HepG2 (cell line): ENCODE data around the gene HOMEZ. TPM values are rescaled to one million over a fixed set of nuclear protein-coding genes. Genes with fewer than 3 reads are reported as not detected.
A peak's percentile ranks its signal among the peaks of the same experiment; 100 is the strongest.

Source experiments
- FOXA1 ChIP-seq, 2 experiments: fragments of 450-650 bp in 1 of 2; sonication (generic) in 1 of 2; formaldehyde crosslinking in 1 of 2; IDR thresholded peaks; 2 replicates each; pipeline versions ENCODE4 v1.4.0 to v1.6.1; 2016 to 2020; ENCODE audit warnings: missing genetic modification reagents in 1 of 2
- IKZF1 ChIP-seq: fragments of 450-650 bp; IDR thresholded peaks from 2 replicates; pipeline ENCODE4 v1.7.1; 2016
- MEIS2 ChIP-seq: sonication (generic); formaldehyde crosslinking; IDR thresholded peaks from 2 replicates; pipeline ENCODE4 v1.9.0; 2021; ENCODE audit warnings: mild to moderate bottlenecking, missing genetic modification reagents
- MTA1 ChIP-seq: sonication (generic); formaldehyde crosslinking; IDR thresholded peaks from 2 replicates; pipeline ENCODE4 v1.4.0; 2020; ENCODE audit warnings: missing genetic modification reagents, mild to moderate bottlenecking, borderline replicate concordance
- PAWR ChIP-seq: sonication (generic); formaldehyde crosslinking; IDR thresholded peaks from 2 replicates; pipeline ENCODE4 v1.4.0; 2020; ENCODE audit warnings: missing genetic modification reagents, mild to moderate bottlenecking, borderline replicate concordance
- SETDB1 ChIP-seq: sonication (generic); formaldehyde crosslinking; IDR thresholded peaks from 2 replicates; pipeline ENCODE4 v1.5.1; 2020; ENCODE audit warnings: missing genetic modification reagents, mild to moderate bottlenecking, borderline replicate concordance
- TEAD3 ChIP-seq: optimal IDR thresholded peaks from 2 replicates; pipeline ENCODE3; 2016; ENCODE audit warnings: borderline replicate concordance
- ZSCAN21 ChIP-seq: sonication (generic); formaldehyde crosslinking; IDR thresholded peaks from 2 replicates; pipeline ENCODE4 v1.8.0; 2022; ENCODE audit warnings: mild to moderate bottlenecking, missing genetic modification reagents, moderate library complexity, borderline replicate concordance
- polyA plus RNA-seq, 8 experiments: library from polyadenylated mRNA; depleted of rRNA in 3 of 8; stranded (reverse) in 7 of 8; unstranded in 1 of 8; fragments of >200 nt; fragmentation: Illumina TruSeq in 4 of 8; extraction: Trizol in 4 of 8; gene quantifications; 2 replicates each; pipeline versions ENCODE4 v1.2.1 to v1.2.3, GENCODE V29; 2011 to 2016; ENCODE audit warnings: low read depth in 4 of 8, missing spikeins in 1 of 8, mixed read lengths in 1 of 8; ENCODE audit not compliant: insufficient read depth in 1 of 8
- total RNA-seq, 5 experiments: library from RNA; depleted of rRNA; stranded (reverse); fragments of >200 nt; fragmentation: Illumina TruSeq; extraction: Trizol; gene quantifications; 2 replicates each; pipeline ENCODE4 v1.2.3, GENCODE V29; 2016; ENCODE audit warnings: low read depth in 1 of 5
- TF ChIP-seq, protein P1 (sequence below): sonication (generic); formaldehyde crosslinking; IDR thresholded peaks from one replicate; pipeline ENCODE4 v1.5.1; 2020; ENCODE audit warnings: mild to moderate bottlenecking, missing genetic modification reagents; ENCODE audit errors: not compliant biosample characterization
- TF ChIP-seq, protein P2 (sequence below): sonication (generic); formaldehyde crosslinking; IDR thresholded peaks from 2 replicates; pipeline ENCODE4 v1.4.0; 2020; ENCODE audit warnings: missing genetic modification reagents, borderline replicate concordance
- TF ChIP-seq, protein P3 (sequence below): sonication (generic); formaldehyde crosslinking; IDR thresholded peaks from 2 replicates; pipeline ENCODE4 v1.4.0; 2020; ENCODE audit warnings: missing genetic modification reagents

The HOMEZ gene
- total and polyA plus RNA-seq, 2 of the 13 experiments (the other 11 are each of a cell fraction or from before 2014, with no cell fraction given), result 14.5 to 31.8 TPM

DNA sequence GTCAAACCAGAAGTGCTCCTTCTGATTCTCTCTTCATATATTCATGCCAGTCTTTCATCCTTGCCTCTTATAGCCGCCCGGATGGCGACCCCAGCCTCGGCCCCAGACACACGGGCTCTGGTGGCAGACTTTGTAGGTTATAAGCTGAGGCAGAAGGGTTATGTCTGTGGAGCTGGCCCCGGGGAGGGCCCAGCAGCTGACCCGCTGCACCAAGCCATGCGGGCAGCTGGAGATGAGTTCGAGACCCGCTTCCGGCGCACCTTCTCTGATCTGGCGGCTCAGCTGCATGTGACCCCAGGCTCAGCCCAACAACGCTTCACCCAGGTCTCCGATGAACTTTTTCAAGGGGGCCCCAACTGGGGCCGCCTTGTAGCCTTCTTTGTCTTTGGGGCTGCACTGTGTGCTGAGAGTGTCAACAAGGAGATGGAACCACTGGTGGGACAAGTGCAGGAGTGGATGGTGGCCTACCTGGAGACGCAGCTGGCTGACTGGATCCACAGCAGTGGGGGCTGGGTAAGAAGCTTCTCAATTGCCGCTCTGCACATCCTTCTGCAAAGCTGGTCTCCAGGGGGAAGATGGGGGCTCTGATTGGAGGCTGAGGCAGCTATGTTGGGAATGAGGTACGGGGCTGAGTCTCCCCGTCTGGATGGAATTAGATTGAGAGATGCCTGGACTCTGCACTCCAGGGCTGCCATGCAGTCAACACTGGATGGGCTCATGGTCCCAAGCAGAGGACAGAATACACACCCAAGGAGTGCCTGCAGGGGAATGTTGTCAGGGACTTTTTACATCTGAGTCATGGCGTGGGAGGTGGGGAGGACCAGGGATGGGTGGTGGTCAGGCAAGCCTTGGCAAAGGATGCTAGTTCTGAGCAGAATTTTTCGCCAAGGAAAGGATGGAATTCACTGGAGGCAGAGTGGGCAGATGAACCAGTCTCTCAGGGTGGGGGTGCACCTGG, 22.0 kb upstream of the HOMEZ start (continued):
- TF ChIP-seq, protein P1, sequence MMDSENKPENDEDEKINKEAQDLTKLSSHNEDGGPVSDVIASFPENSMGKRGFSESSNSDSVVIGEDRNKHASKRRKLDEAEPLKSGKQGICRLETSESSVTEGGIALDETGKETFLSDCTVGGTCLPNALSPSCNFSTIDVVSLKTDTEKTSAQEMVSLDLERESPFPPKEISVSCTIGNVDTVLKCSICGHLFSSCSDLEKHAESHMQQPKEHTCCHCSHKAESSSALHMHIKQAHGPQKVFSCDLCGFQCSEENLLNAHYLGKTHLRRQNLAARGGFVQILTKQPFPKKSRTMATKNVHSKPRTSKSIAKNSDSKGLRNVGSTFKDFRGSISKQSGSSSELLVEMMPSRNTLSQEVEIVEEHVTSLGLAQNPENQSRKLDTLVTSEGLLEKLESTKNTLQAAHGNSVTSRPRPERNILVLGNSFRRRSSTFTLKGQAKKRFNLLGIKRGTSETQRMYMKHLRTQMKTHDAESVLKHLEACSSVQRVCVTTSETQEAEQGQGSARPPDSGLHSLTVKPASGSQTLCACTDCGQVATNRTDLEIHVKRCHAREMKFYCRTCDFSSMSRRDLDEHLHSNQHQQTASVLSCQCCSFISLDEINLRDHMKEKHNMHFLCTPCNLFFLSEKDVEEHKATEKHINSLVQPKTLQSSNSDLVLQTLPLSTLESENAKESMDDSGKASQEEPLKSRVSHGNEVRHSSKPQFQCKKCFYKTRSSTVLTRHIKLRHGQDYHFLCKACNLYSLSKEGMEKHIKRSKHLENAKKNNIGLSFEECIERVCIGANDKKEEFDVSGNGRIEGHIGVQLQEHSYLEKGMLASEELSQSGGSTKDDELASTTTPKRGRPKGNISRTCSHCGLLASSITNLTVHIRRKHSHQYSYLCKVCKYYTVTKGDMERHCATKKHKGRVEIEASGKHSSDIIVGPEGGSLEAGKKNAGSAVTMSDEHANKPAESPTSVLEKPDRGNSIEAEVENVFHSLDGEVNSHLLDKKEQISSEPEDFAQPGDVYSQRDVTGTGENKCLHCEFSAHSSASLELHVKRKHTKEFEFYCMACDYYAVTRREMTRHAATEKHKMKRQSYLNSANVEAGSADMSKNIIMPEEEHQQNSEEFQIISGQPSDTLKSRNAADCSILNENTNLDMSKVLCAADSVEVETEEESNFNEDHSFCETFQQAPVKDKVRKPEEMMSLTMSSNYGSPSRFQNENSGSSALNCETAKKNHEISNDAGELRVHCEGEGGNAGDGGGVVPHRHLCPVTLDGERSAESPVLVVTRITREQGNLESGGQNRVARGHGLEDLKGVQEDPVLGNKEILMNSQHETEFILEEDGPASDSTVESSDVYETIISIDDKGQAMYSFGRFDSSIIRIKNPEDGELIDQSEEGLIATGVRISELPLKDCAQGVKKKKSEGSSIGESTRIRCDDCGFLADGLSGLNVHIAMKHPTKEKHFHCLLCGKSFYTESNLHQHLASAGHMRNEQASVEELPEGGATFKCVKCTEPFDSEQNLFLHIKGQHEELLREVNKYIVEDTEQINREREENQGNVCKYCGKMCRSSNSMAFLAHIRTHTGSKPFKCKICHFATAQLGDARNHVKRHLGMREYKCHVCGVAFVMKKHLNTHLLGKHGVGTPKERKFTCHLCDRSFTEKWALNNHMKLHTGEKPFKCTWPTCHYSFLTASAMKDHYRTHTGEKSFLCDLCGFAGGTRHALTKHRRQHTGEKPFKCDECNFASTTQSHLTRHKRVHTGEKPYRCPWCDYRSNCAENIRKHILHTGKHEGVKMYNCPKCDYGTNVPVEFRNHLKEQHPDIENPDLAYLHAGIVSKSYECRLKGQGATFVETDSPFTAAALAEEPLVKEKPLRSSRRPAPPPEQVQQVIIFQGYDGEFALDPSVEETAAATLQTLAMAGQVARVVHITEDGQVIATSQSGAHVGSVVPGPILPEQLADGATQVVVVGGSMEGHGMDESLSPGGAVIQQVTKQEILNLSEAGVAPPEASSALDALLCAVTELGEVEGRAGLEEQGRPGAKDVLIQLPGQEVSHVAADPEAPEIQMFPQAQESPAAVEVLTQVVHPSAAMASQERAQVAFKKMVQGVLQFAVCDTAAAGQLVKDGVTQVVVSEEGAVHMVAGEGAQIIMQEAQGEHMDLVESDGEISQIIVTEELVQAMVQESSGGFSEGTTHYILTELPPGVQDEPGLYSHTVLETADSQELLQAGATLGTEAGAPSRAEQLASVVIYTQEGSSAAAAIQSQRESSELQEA (CRISPR knock-in tag), result no peak
- TF ChIP-seq SETDB1 (no peak), PAWR (CRISPR knock-in tag) (no peak), TEAD3 (CRISPR knock-in tag) (peak; percentile 58), FOXA1 (IDR thresholded peaks at IDR 0.05) (no peak), FOXA1 (CRISPR knock-in tag; IDR thresholded peaks at IDR 0.05) (no peak), MTA1 (no peak), MEIS2 (CRISPR knock-in tag) (no peak), ZSCAN21 (CRISPR knock-in tag) (no peak), IKZF1 (no peak)
- TF ChIP-seq, protein P2, sequence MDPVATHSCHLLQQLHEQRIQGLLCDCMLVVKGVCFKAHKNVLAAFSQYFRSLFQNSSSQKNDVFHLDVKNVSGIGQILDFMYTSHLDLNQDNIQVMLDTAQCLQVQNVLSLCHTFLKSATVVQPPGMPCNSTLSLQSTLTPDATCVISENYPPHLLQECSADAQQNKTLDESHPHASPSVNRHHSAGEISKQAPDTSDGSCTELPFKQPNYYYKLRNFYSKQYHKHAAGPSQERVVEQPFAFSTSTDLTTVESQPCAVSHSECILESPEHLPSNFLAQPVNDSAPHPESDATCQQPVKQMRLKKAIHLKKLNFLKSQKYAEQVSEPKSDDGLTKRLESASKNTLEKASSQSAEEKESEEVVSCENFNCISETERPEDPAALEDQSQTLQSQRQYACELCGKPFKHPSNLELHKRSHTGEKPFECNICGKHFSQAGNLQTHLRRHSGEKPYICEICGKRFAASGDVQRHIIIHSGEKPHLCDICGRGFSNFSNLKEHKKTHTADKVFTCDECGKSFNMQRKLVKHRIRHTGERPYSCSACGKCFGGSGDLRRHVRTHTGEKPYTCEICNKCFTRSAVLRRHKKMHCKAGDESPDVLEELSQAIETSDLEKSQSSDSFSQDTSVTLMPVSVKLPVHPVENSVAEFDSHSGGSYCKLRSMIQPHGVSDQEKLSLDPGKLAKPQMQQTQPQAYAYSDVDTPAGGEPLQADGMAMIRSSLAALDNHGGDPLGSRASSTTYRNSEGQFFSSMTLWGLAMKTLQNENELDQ (CRISPR knock-in tag), result no peak
- TF ChIP-seq, protein P3, sequence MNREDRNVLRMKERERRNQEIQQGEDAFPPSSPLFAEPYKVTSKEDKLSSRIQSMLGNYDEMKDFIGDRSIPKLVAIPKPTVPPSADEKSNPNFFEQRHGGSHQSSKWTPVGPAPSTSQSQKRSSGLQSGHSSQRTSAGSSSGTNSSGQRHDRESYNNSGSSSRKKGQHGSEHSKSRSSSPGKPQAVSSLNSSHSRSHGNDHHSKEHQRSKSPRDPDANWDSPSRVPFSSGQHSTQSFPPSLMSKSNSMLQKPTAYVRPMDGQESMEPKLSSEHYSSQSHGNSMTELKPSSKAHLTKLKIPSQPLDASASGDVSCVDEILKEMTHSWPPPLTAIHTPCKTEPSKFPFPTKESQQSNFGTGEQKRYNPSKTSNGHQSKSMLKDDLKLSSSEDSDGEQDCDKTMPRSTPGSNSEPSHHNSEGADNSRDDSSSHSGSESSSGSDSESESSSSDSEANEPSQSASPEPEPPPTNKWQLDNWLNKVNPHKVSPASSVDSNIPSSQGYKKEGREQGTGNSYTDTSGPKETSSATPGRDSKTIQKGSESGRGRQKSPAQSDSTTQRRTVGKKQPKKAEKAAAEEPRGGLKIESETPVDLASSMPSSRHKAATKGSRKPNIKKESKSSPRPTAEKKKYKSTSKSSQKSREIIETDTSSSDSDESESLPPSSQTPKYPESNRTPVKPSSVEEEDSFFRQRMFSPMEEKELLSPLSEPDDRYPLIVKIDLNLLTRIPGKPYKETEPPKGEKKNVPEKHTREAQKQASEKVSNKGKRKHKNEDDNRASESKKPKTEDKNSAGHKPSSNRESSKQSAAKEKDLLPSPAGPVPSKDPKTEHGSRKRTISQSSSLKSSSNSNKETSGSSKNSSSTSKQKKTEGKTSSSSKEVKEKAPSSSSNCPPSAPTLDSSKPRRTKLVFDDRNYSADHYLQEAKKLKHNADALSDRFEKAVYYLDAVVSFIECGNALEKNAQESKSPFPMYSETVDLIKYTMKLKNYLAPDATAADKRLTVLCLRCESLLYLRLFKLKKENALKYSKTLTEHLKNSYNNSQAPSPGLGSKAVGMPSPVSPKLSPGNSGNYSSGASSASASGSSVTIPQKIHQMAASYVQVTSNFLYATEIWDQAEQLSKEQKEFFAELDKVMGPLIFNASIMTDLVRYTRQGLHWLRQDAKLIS, result no peak
